ENCODE data around the gene PAK5. TPM values are rescaled to one million over a fixed set of nuclear protein-coding genes. Genes with fewer than 3 reads are reported as not detected.

PAK5 gene
- total RNA-seq, 1 experiment from 2014 or later: not detected

GRCh38 chr20:9488063-9488462, 350.8 kb downstream of the PAK5 start:
- Histone ChIP-seq H3K27ac (ENCODE audit: low read length) (no peak overlapping the region), H3F3A (ENCODE audit: low read length, unreplicated experiment) (no peaks in the 10 kb centered on the region)

More at GRCh38 chr20:9488063-9488462, 350.8 kb downstream of the PAK5 start:
- H3K9ac ChIP-seq (ENCODE audit: low read length): no peak overlapping the region
- H3K4me2 ChIP-seq (ENCODE audit: low read length): no peak overlapping the region
- H3K9me2 ChIP-seq (replicated peaks; ENCODE audit: low read length): no peaks in the 10 kb centered on the region
- 0 out of 2 replicates have a peak, but pooled peaks have one; percentile 7 for ATAC-seq
- peaks cover 37% of the 10 kb centered on the region for H3K4me1 ChIP-seq (ENCODE audit: insufficient read depth, low read length)
- no peaks in the 10 kb centered on the region for H3K79me2 ChIP-seq (ENCODE audit: low read length)
- H3K9me3 ChIP-seq (ENCODE audit: low read length): no peaks in the 10 kb centered on the region
- no peaks in the 10 kb centered on the region for H3K36me3 ChIP-seq (ENCODE audit: low read depth, low read length)
- intact Hi-C loops (cut with micrococcal nuclease): no loop called here
- no peaks in the 10 kb centered on the region for H3K27me3 ChIP-seq (ENCODE audit: low read length)
- TF ChIP-seq, protein P1, sequence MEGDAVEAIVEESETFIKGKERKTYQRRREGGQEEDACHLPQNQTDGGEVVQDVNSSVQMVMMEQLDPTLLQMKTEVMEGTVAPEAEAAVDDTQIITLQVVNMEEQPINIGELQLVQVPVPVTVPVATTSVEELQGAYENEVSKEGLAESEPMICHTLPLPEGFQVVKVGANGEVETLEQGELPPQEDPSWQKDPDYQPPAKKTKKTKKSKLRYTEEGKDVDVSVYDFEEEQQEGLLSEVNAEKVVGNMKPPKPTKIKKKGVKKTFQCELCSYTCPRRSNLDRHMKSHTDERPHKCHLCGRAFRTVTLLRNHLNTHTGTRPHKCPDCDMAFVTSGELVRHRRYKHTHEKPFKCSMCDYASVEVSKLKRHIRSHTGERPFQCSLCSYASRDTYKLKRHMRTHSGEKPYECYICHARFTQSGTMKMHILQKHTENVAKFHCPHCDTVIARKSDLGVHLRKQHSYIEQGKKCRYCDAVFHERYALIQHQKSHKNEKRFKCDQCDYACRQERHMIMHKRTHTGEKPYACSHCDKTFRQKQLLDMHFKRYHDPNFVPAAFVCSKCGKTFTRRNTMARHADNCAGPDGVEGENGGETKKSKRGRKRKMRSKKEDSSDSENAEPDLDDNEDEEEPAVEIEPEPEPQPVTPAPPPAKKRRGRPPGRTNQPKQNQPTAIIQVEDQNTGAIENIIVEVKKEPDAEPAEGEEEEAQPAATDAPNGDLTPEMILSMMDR (conservative IDR thresholded peaks at IDR 0.05; ENCODE audit: low read depth, low read length): no peak
- TF ChIP-seq EZH2phosphoT487 (IDR thresholded peaks at IDR 0.05; ENCODE audit: borderline replicate concordance, low read length) (no peak), EZH2 (IDR thresholded peaks at IDR 0.05; ENCODE audit: low read length, unreplicated experiment) (no peak)
- no peak overlapping the region for H3K4me3 ChIP-seq (ENCODE audit: low read length)
- H2AFZ ChIP-seq (ENCODE audit: low read length): no peak overlapping the region
- DNase-seq: peak; percentile 19
- BruUV-seq (replicated peaks): no TSS peak
- no peaks in the 10 kb centered on the region for H4K20me1 ChIP-seq (ENCODE audit: low read length)
- POLR2A ChIA-PET (ENCODE audit: unreplicated experiment): no interaction called here
- CTCF ChIA-PET: no interaction called here

Other genes starting within 250 kb of the PAK5 start
- gene ANKEF1, start 195.9 kb upstream of the PAK5 start, total RNA-seq (2014; rRNA removed): 11.6 and 13.1 TPM in 2 replicates

All from PC-3 (cell line).